Measurements from ENCODE around the gene INPP4B.

The INPP4B gene

DNA sequence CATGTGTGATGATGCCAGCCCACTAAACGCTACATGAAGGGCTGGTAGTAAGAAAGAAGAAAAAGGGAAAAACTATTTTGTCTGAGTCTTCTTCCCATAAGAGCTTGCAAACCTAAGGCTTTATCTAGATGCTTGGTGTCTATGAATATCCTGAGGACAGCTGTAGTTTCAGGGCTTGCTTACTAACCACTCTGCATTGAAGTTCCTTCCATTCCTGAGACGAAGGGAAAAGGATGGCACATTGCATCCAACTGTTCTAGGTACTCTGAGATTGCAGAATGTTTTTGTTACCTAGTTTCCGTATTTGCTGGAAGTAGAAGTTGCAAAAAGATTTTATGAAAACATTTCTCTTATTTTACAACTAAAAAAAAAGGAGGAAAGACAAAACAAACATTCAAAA is 665.1 kb downstream of the INPP4B start:
- no peak overlapping the region for H3K4me3 ChIP-seq (IDR thresholded peaks at IDR 0.05; ENCODE audit: insufficient read depth, low read depth, low read length)
- no peaks in the 10 kb centered on the region for H3K36me3 ChIP-seq (ENCODE audit: insufficient read depth)
- TF ChIP-seq CTCF (conservative IDR thresholded peaks at IDR 0.05; ENCODE audit: low read depth, low read length) = no peak
- H3K27me3 ChIP-seq (ENCODE audit: insufficient read depth, low read depth) = no peaks in the 10 kb centered on the region
- no peak overlapping the region for H3K4me2 ChIP-seq
- H4K20me1 ChIP-seq (ENCODE audit: insufficient read depth) = no peaks in the 10 kb centered on the region
- H2AFZ ChIP-seq (ENCODE audit: low read depth) = no peak overlapping the region
- H3K4me1 ChIP-seq (ENCODE audit: low read depth, poor library complexity, severe bottlenecking) = no peaks in the 10 kb centered on the region
- H3K9ac ChIP-seq = no peak overlapping the region
- H3K79me2 ChIP-seq (ENCODE audit: insufficient read depth, low read depth) = no peaks in the 10 kb centered on the region
- no peak overlapping the region for H3K27ac ChIP-seq

DNA sequence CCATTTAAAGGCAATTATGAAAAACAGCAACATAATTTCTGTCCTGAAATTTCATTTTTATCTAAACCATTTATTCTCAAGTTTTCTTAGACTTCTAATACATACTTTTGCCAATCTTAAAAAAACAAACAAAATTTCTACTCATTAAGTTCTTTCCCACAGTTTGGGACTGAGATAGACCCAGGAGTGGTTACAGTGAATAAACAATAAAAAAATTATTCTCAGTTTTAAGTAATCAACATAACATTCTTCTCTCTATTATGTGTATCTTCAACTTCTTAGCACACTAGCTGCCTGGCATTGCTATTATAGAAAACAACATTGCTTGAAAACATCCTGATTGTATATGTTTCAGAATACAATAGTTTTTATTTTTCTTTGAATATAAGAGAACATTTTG is 676.9 kb downstream of the INPP4B start:
- TF ChIP-seq CTCF (conservative IDR thresholded peaks at IDR 0.05; ENCODE audit: low read depth, low read length) = no peak

GRCh38 chr4:142168181-142168580 is 677.9 kb downstream of the INPP4B start:
- Histone ChIP-seq H3K27me3 (ENCODE audit: insufficient read depth, low read depth) (no peaks in the 10 kb centered on the region), H2AFZ (ENCODE audit: low read depth) (no peak overlapping the region), H3K27ac (no peak overlapping the region), H3K9ac (no peak overlapping the region), H4K20me1 (ENCODE audit: insufficient read depth) (no peaks in the 10 kb centered on the region), H3K4me2 (no peak overlapping the region), H3K4me1 (ENCODE audit: low read depth, poor library complexity, severe bottlenecking) (no peaks in the 10 kb centered on the region), H3K4me3 (IDR thresholded peaks at IDR 0.05; ENCODE audit: insufficient read depth, low read depth, low read length) (no peak overlapping the region), H3K36me3 (ENCODE audit: insufficient read depth) (no peaks in the 10 kb centered on the region), H3K79me2 (ENCODE audit: insufficient read depth, low read depth) (no peaks in the 10 kb centered on the region)
- TF ChIP-seq CTCF (conservative IDR thresholded peaks at IDR 0.05; ENCODE audit: low read depth, low read length) = no peak

More for the DNA sequence above, 676.9 kb downstream of the INPP4B start:
- no peak overlapping the region for H3K4me2 ChIP-seq
- H4K20me1 ChIP-seq (ENCODE audit: insufficient read depth) = no peaks in the 10 kb centered on the region
- H2AFZ ChIP-seq (ENCODE audit: low read depth) = no peak overlapping the region
- H3K27me3 ChIP-seq (ENCODE audit: insufficient read depth, low read depth) = no peaks in the 10 kb centered on the region
- no peaks in the 10 kb centered on the region for H3K4me1 ChIP-seq (ENCODE audit: low read depth, poor library complexity, severe bottlenecking)
- H3K79me2 ChIP-seq (ENCODE audit: insufficient read depth, low read depth) = no peaks in the 10 kb centered on the region
- H3K9ac ChIP-seq = no peak overlapping the region
- no peak overlapping the region for H3K4me3 ChIP-seq (IDR thresholded peaks at IDR 0.05; ENCODE audit: insufficient read depth, low read depth, low read length)
- H3K27ac ChIP-seq = no peak overlapping the region
- H3K36me3 ChIP-seq (ENCODE audit: insufficient read depth) = no peaks in the 10 kb centered on the region

- no peaks in the 10 kb centered on the region for H3K27me3 ChIP-seq (ENCODE audit: insufficient read depth, low read depth)
- H3K79me2 ChIP-seq (ENCODE audit: insufficient read depth, low read depth) = no peaks in the 10 kb centered on the region
- TF ChIP-seq CTCF (conservative IDR thresholded peaks at IDR 0.05; ENCODE audit: low read depth, low read length) = no peak
Measured at GRCh38 chr4:142164767-142165500, 681.2 kb downstream of the INPP4B start.

More at GRCh38 chr4:142164767-142165500, 681.2 kb downstream of the INPP4B start:
- Histone ChIP-seq H3K4me1 (ENCODE audit: low read depth, poor library complexity, severe bottlenecking) (no peaks in the 10 kb centered on the region), H4K20me1 (ENCODE audit: insufficient read depth) (no peaks in the 10 kb centered on the region), H3K4me3 (IDR thresholded peaks at IDR 0.05; ENCODE audit: insufficient read depth, low read depth, low read length) (no peak overlapping the region), H3K4me2 (no peak overlapping the region), H3K9ac (no peak overlapping the region), H3K27ac (no peak overlapping the region), H3K36me3 (ENCODE audit: insufficient read depth) (no peaks in the 10 kb centered on the region), H2AFZ (ENCODE audit: low read depth) (no peak overlapping the region)

Data from KMS-11 (cell line).